HCT116 (cell line): ENCODE results near the gene BEGAIN. TPM values are rescaled to one million over a fixed set of nuclear protein-coding genes. Genes with fewer than 3 reads are reported as not detected.

ENCODE experiments used
- ATAC-seq: fragments of 200-7000 bp; cut with Tn5 transposase; 2 replicates; pipeline ENCODE4 v1.9.1; 2020; ENCODE audit warnings: mild to moderate bottlenecking, moderate library complexity
- BruUV-seq: library from RNA; stranded (reverse); fragments of 400-500 nt; replicated peaks from 2 replicates; lab custom pipeline; 2021; lab: Mats Ljungman, UMichigan
- CTCF ChIA-PET: fragments of 300-600 bp; sonication (Branson Sonifier 250); formaldehyde crosslinking; loops from one replicate; lab custom pipeline; 2021; ENCODE audit warnings: antibody characterized with exemption; lab: Charles Lee
- POLR2A ChIA-PET: fragments of 300-600, 350-600 bp; sonication (Branson Sonifier 250); formaldehyde crosslinking; loops from one replicate; lab custom pipeline; 2021; ENCODE audit warnings: antibody characterized with exemption; lab: Charles Lee
- RAD21 ChIA-PET, 2 experiments: fragments of 300-600 bp; sonication (Branson Sonifier 250); formaldehyde crosslinking; loops; one replicate each; lab custom pipeline; 2023; ENCODE audit warnings: low total read pairs in 2 of 2; ENCODE audit not compliant: uncharacterized antibody in 2 of 2, unreplicated experiment in 2 of 2, low non-redundant PET in 1 of 2; lab: Charles Lee
- DNase-seq: peaks from one replicate; pipeline ENCODE4 v3.0.0-alpha.2; 2010; ENCODE audit warnings: low read depth, low spot score
- H2AFZ ChIP-seq: fragments of 200-600 bp; shearing (Covaris generic), sonication (generic); 2 replicates; pipeline ENCODE4 v1.6.1; 2017; ENCODE audit warnings: low read depth, mixed run types, mixed read lengths, antibody characterized with exemption, low read length; ENCODE audit not compliant: poor library complexity, severe bottlenecking
- H3K27ac ChIP-seq: 2 replicates; pipeline ENCODE4 v1.5.1; 2012; ENCODE audit warnings: low read depth, low read length
- H3K27me3 ChIP-seq: fragments of 200-600 bp; sonication (generic); 2 replicates; pipeline ENCODE4 v1.6.1; 2016; ENCODE audit warnings: mixed run types, low read length, mixed read lengths; ENCODE audit not compliant: insufficient read depth
- H3K36me3 ChIP-seq, 2 experiments: fragments of 200-500 bp in 1 of 2; fragments of 200-600 bp in 1 of 2; sonication (Bioruptor generic) in 1 of 2; sonication (generic) in 1 of 2; 2 replicates each; pipeline versions ENCODE4 v1.5.1 to v1.6.1; 2014 to 2016; ENCODE audit warnings: low read length in 2 of 2, inconsistent platforms in 1 of 2, mixed read lengths in 1 of 2, mixed run types in 1 of 2; ENCODE audit not compliant: insufficient read depth in 2 of 2, control insufficient read depth in 1 of 2
- H3K4me1 ChIP-seq, 2 experiments: fragments of 200-600 bp in 1 of 2; sonication (generic) in 1 of 2; 2 replicates each; pipeline versions ENCODE4 v1.5.1 to v1.6.1; 2012 to 2017; ENCODE audit warnings: low read length in 2 of 2, inconsistent platforms in 1 of 2, mild to moderate bottlenecking in 1 of 2, mixed read lengths in 1 of 2, mixed run types in 1 of 2, moderate library complexity in 1 of 2; ENCODE audit not compliant: insufficient read depth in 2 of 2, control insufficient read depth in 1 of 2
- H3K4me2 ChIP-seq: fragments of 200-600 bp; sonication (generic); 2 replicates; pipeline ENCODE4 v1.6.1; 2017; ENCODE audit warnings: mixed run types, low read length, mixed read lengths
- H3K4me3 ChIP-seq, 2 experiments: fragments of 200-600 bp in 1 of 2; sonication (generic) in 1 of 2; replicated peaks in 1 of 2; 2 replicates each; pipeline ENCODE4 v1.5.1; 2011 to 2016; ENCODE audit warnings: low read length in 2 of 2, control low read depth in 1 of 2, low read depth in 1 of 2, mild to moderate bottlenecking in 1 of 2, mixed read lengths in 1 of 2, mixed run types in 1 of 2
- H3K79me2 ChIP-seq: fragments of 200-600 bp; sonication (generic); 2 replicates; pipeline ENCODE4 v1.6.1; 2017; ENCODE audit warnings: mild to moderate bottlenecking, mixed run types, low read length, moderate library complexity, mixed read lengths; ENCODE audit not compliant: insufficient read depth
- H3K9ac ChIP-seq: fragments of 200-600 bp; sonication (generic); 2 replicates; pipeline ENCODE4 v1.6.1; 2016; ENCODE audit warnings: low read length, mixed read lengths
- H3K9me2 ChIP-seq: fragments of 200-600 bp; sonication (generic), shearing (Covaris generic); 2 replicates; pipeline ENCODE4 v1.6.1; 2017; ENCODE audit warnings: mixed run types, mild to moderate bottlenecking, moderate library complexity; ENCODE audit not compliant: insufficient read depth
- H3K9me3 ChIP-seq, 2 experiments: fragments of 200-500 bp in 1 of 2; fragments of 200-600 bp in 1 of 2; sonication (Bioruptor generic) in 1 of 2; sonication (generic) in 1 of 2; 2 replicates each; pipeline ENCODE4 v1.6.1; 2014 to 2017; ENCODE audit warnings: low read length in 2 of 2, mixed read lengths in 2 of 2, inconsistent platforms in 1 of 2, low read depth in 1 of 2, mild to moderate bottlenecking in 1 of 2, mixed run types in 1 of 2, moderate library complexity in 1 of 2; ENCODE audit not compliant: control insufficient read depth in 1 of 2, insufficient read depth in 1 of 2
- H4K20me1 ChIP-seq: fragments of 200-600 bp; sonication (generic), shearing (Covaris generic); 2 replicates; pipeline ENCODE4 v1.6.1; 2017; ENCODE audit warnings: mixed run types, mild to moderate bottlenecking, moderate library complexity; ENCODE audit not compliant: insufficient read depth
- ATF3 ChIP-seq: IDR thresholded peaks from 2 replicates; pipeline ENCODE4 v1.6.1; 2012
- CBX3 ChIP-seq: IDR thresholded peaks from 2 replicates; pipeline ENCODE4 v1.6.1; 2012; ENCODE audit warnings: low read depth
- CTCF ChIP-seq, 3 experiments: fragments of 200-600 bp in 1 of 3; sonication (generic) in 1 of 3; IDR thresholded peaks in 2 of 3; conservative IDR thresholded peaks in 1 of 3; 2 replicates each; pipeline ENCODE4 v1.5.1; 2012 to 2017; ENCODE audit warnings: low read depth in 2 of 3, low read length in 2 of 3, antibody characterized with exemption in 1 of 3, borderline replicate concordance in 1 of 3, control low read depth in 1 of 3, mild to moderate bottlenecking in 1 of 3, mixed read lengths in 1 of 3, mixed run types in 1 of 3, moderate library complexity in 1 of 3; ENCODE audit not compliant: insufficient read depth in 1 of 3
- EZH2 ChIP-seq: fragments of 200-600 bp; sonication (generic); IDR thresholded peaks from 2 replicates; pipeline ENCODE4 v1.6.1; 2017; ENCODE audit warnings: antibody characterized with exemption, mixed run types
- EZH2phosphoT487 ChIP-seq: fragments of 200-600 bp; IDR thresholded peaks from 2 replicates; pipeline ENCODE4 v1.6.1; 2018; ENCODE audit warnings: antibody characterized with exemption, borderline replicate concordance
- FOSL1 ChIP-seq: IDR thresholded peaks from 2 replicates; pipeline ENCODE4 v1.6.1; 2012; ENCODE audit warnings: low read depth
- JUND ChIP-seq: IDR thresholded peaks from 2 replicates; pipeline ENCODE4 v1.6.1; 2012
- MAX ChIP-seq: IDR thresholded peaks from 2 replicates; pipeline ENCODE4 v1.6.1; 2012
- POLR2A ChIP-seq: IDR thresholded peaks from 2 replicates; pipeline ENCODE4 v1.7.0; 2011; ENCODE audit warnings: borderline replicate concordance; ENCODE audit not compliant: insufficient read depth, insufficient read length; ENCODE audit errors: extremely low read depth
- POLR2AphosphoS5 ChIP-seq: IDR thresholded peaks from 2 replicates; pipeline ENCODE4 v1.6.1; 2011; ENCODE audit warnings: mild to moderate bottlenecking, low read depth, low read length, moderate library complexity
- REST ChIP-seq: IDR thresholded peaks from 2 replicates; pipeline ENCODE4 v1.6.1; 2012; ENCODE audit warnings: low read depth
- SIN3A ChIP-seq: IDR thresholded peaks from 2 replicates; pipeline ENCODE4 v1.6.1; 2012; ENCODE audit warnings: low read depth
- SP1 ChIP-seq: IDR thresholded peaks from 2 replicates; pipeline ENCODE4 v1.6.1; 2012; ENCODE audit warnings: low read depth
- SRF ChIP-seq: IDR thresholded peaks from 2 replicates; pipeline ENCODE4 v1.6.1; 2012; ENCODE audit warnings: low read depth
- ZFX ChIP-seq: fragments of 450-650 bp; IDR thresholded peaks from 2 replicates; pipeline ENCODE4 v1.6.1; 2017
- ZNF274 ChIP-seq: fragments of 200-500 bp; sonication (Bioruptor generic); IDR thresholded peaks from 2 replicates; pipeline ENCODE4 v1.6.1; 2014; ENCODE audit warnings: mild to moderate bottlenecking, low read depth, low read length, inconsistent platforms
- intact Hi-C: fragments of 100-400 bp; cut with micrococcal nuclease; formaldehyde crosslinking; loops from 2 replicates; pipeline ENCODE4 v1.10.0; 2022
- total RNA-seq: library from RNA; stranded (reverse); gene quantifications from one replicate; pipeline ENCODE4 v1.2.1, GENCODE V29; 2021; ENCODE audit not compliant: unreplicated experiment

BEGAIN gene
- total RNA-seq, 1 experiment from 2014 or later = 8.5 TPM

DNA sequence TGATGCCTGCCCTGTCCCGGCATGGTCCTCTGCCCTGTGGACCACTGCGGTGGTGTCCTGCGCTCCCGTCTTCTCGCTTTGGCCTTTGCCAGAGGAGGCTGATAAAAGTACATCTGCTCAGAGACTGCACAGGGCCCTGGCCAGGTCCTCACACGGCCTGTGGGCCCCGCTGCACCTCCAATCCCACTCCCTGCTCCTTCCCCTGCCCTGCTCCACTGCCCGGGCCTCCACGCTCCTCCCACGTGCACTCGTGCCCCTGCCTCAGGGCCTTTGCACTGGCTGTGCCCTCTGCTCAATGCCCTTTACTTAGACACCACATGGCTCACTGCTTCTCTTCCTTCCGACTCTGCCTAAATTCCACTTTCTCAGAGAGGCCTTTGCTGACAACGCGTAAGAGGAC lies 49.3 kb upstream of the BEGAIN start (continued):
- TF ChIP-seq REST (no peak), ZNF274 (no peak), SP1 (no peak), EZH2 (no peak), FOSL1 (no peak)

DNA sequence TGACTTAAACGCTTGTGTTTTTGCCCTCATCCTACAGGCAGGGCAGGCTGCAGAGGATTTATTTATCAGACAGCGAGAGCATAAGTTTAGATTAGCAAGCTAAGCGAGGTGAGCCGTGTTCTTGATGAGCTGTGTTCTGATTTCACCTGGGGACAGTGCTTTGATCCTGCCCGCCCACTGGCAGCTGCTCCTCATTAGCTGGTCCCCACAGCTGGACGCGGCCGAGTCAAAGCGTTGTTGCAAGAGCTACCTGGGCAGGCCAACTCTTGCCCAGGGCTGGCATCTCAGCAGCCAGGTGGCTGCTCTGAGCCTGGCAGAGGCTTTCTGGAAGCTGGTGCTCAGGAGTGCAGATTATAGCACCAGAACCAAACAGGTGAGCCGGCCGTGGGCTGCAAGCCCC lies 46.8 kb upstream of the BEGAIN start:
- ChIA-PET CTCF (interaction anchor here (0.9 kb wide), 1 partner anchor 11 kb away, joined by 8 read pairs; no protein-coding TSS in a partner anchor), RAD21 (no interaction called here), POLR2A (no interaction called here)
- DNase-seq (no peak), ATAC-seq (no peak)
- H3K4me2 ChIP-seq = no peak overlapping the region
- H3K27me3 ChIP-seq = peaks cover 3% of the 10 kb centered on the region; the same call in 1 of the 2 replicates
- H3K27ac ChIP-seq = no peak overlapping the region
- TF ChIP-seq CBX3 (no peak), EZH2phosphoT487 (no peak), SP1 (no peak), ZNF274 (no peak), MAX (no peak), JUND (no peak), CTCF (IDR thresholded peaks at IDR 0.05 in 2 of 3, conservative IDR thresholded peaks at IDR 0.05 in 1 of 3; ENCODE audit: borderline replicate concordance in 1 of 3, insufficient read depth in 1 of 3, low read depth in 2 of 3, low read length in 2 of 3) (no peak), ATF3 (no peak), POLR2AphosphoS5 (no peak), SRF (no peak), REST (no peak), SIN3A (no peak), ZFX (no peak), FOSL1 (no peak), POLR2A (no peak), EZH2 (no peak)
- no peaks in the 10 kb centered on the region for H3K36me3 ChIP-seq
- H2AFZ ChIP-seq = no peak overlapping the region
- no peak overlapping the region for H3K4me3 ChIP-seq
- no peaks in the 10 kb centered on the region for H3K9me3 ChIP-seq
- no peaks in the 10 kb centered on the region for H4K20me1 ChIP-seq
- no TSS peak for BruUV-seq
- no peak overlapping the region for H3K9ac ChIP-seq
- H3K79me2 ChIP-seq = no peaks in the 10 kb centered on the region
- intact Hi-C loops = no loop called here
- no peaks in the 10 kb centered on the region for H3K9me2 ChIP-seq
- no peaks in the 10 kb centered on the region for H3K4me1 ChIP-seq
